Activated T-cell treated with anti-CD3 and anti-CD28 coated beads for 1 hour (primary cell): Measurements from ENCODE around the gene NFILZ.
"Not testable (repeated sequence)": the region's sequence is repeated elsewhere in the genome, so short reads cannot be mapped to it uniquely, and the experiment has no call there.

Experiments used
- DNase-seq: peaks from one replicate; pipeline ENCODE4 v3.0.0-alpha.2; 2020; ENCODE audit warnings: low read depth

The NFILZ gene

GRCh38 chr19:8611391-8611876 is 19.0 kb upstream of the NFILZ start:
- DNase-seq, result no peak

- no peak for DNase-seq
Observed at GRCh38 chr19:8611877-8612806, 18.3 kb upstream of the NFILZ start.

- no peak for DNase-seq
Observed at GRCh38 chr19:8612807-8613171, 17.6 kb upstream of the NFILZ start.

GRCh38 chr19:8614455-8614854 is 16.0 kb upstream of the NFILZ start:
- DNase-seq, result no peak

GRCh38 chr19:8615024-8615423 is 15.4 kb upstream of the NFILZ start:
- no peak for DNase-seq

- DNase-seq, result peak; percentile 43
Observed at GRCh38 chr19:8615813-8616596, 14.4 kb upstream of the NFILZ start.

- DNase-seq, result no peak
Observed at GRCh38 chr19:8616861-8617260, 13.6 kb upstream of the NFILZ start.

GRCh38 chr19:8617325-8617724 is 13.1 kb upstream of the NFILZ start:
- not testable (repeated sequence) for DNase-seq

GRCh38 chr19:8617984-8618383 is 12.4 kb upstream of the NFILZ start:
- no peak for DNase-seq

GRCh38 chr19:8618751-8619150 is 11.7 kb upstream of the NFILZ start:
- DNase-seq, result no peak

- DNase-seq, result not testable (repeated sequence)
Observed at GRCh38 chr19:8622886-8623285, 7.5 kb upstream of the NFILZ start.

- DNase-seq, result no peak
Observed at GRCh38 chr19:8626842-8627241, 3.6 kb upstream of the NFILZ start.

- DNase-seq, result no peak
Observed at GRCh38 chr19:8629184-8629583, 1.2 kb upstream of the NFILZ start.

GRCh38 chr19:8630796-8631424 is 477 bp downstream of the NFILZ start:
- no peak for DNase-seq

GRCh38 chr19:8631425-8631819 is 989 bp downstream of the NFILZ start:
- no peak for DNase-seq

GRCh38 chr19:8635422-8635821 is 5.0 kb downstream of the NFILZ start:
- no peak for DNase-seq

- not testable (repeated sequence) for DNase-seq
Observed at GRCh38 chr19:8637070-8637469, 6.6 kb downstream of the NFILZ start.

- DNase-seq, result no peak
Observed at GRCh38 chr19:8638078-8638619, 7.7 kb downstream of the NFILZ start.

GRCh38 chr19:8639821-8640401 is 9.5 kb downstream of the NFILZ start:
- no peak for DNase-seq

- no peak for DNase-seq
Observed at GRCh38 chr19:8640402-8641004, 10.1 kb downstream of the NFILZ start.

- no peak for DNase-seq
Observed at GRCh38 chr19:8641221-8641907, 10.9 kb downstream of the NFILZ start.
